Stimulated activated CD8-positive, alpha-beta memory T cell treated with anti-CD3 and anti-CD28 coated beads, Interleukin-4, amount 100 ng/mL, for 48 hours (primary cell): ENCODE measurements around the gene SLC9A9.
A peak's percentile ranks its signal among the peaks of the same experiment; 100 is the strongest.
"Not testable (repeated sequence)": the region's sequence is repeated elsewhere in the genome, so short reads cannot be mapped to it uniquely, and the experiment has no call there.

Experiments
- DNase-seq: peaks from one replicate; pipeline ENCODE4 v3.0.0-alpha.2; 2020

Gene SLC9A9

GRCh38 chr3:143306407-143306806 is 541.9 kb downstream of the SLC9A9 start:
- DNase-seq = no peak

DNA sequence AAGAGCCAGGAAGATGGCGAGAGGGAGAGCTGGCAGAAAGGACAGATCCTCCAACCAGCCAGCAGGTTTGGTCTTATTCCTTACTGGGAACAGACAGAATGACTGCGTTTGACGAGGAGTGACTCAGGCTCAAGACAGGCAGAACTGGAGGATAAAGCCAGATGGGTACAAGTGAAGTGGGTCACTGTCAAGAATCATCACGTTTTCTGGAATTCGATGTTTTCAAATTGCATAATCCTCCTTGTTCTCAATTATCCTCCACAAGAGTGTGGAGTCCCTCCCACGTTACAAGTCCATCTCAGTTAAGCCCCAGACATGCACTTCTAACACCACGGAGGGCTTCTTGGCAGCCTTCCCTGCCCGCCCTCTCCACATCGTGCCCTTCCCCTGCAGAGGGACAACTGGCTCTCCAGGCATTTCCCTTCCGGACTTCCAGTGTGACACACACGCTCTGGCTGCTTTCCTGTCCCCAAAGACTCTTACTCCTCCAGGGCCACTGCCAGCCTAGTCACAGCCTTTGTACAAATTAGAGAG is 545.6 kb downstream of the SLC9A9 start:
- no peak for DNase-seq

DNA sequence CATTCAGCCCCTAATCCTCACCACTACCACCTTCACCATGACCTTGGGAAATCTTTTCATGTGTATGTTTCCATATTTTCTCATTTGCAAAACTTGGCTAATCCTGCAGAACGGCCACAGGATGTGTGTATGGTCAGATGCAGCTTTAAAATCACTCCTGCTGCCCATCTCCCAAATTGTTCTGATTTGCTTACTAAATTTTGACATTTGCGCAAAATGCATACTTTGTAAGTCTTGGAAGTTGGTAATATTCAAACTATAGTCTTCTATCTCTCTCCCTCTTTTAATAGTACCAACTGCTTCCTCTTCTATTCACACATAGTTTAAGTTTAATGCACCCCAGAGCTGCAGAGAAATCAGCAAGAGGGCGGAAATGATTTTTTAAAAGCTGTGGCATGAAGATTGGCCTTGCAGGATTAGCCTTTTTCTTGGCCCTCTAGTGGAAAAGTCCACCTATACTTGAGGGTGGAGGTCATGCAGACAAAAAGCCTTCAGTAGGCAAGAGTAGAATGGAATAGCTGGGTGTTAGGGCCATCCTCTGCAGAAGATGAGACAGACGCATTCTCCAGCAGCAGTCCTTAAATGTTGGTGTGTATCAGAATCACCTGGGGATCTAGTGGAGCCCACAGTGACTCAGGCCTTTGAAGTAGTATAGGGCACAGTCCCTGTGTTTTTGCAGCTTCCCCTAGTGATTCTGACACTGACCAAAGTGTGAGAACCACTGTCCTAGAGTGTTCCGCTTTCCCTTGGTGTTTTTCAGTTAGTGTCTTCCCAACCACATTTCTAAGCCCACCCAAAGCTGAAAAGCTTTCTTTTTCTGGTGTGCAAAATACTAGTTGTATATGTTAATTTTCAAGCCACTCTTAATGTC is 547.0 kb downstream of the SLC9A9 start:
- no peak for DNase-seq

DNA sequence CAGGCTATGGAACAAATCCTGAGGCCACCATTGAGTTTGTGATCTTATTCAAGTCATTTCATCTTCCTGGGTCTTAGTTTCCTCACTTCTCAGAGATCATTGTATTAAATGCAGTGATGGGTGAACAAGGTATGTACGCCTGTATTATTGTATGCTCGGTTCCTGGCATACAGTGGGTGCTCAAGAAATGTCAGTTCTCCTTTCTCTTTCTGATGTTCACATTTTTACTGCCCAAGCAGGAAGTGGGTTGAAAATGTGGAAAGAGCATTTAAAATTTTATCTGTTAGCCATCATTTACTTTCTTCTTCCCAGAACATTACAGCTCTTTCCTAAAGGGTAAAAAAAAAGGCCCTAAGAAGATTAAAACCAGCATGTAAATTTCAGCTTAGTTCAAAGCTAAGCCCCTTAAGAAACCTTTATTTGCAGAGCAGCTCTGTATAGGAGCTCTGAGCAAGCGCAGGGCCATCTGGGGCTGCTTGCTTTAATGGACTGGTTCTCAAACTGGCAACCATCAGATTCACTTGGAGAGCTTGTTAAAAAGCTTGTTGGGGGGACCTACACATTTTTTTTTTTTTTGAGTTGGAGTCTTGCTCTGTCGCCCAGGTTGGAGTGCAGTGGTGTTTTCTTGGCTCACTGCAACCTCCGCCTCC is 549.3 kb downstream of the SLC9A9 start:
- no peak for DNase-seq

DNA sequence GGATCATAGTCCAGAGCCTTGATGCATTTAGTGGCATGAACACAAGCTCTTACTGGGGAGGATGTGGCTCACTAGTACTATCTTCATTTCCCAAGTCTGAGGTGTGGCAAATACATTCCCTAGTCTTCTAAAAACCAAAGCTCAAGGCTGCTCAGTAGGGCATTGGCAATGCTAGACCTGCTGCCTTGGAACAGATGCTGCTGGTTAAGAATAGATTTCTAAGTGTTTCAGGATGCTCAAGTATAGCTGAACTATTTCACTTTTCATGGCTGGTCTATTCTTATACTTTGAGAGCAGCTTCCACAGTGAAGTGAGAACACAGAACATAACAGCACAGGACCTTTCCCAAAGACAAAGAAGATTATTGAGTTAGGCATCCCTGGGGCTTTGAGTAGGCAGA is 549.9 kb downstream of the SLC9A9 start:
- no peak for DNase-seq

DNA sequence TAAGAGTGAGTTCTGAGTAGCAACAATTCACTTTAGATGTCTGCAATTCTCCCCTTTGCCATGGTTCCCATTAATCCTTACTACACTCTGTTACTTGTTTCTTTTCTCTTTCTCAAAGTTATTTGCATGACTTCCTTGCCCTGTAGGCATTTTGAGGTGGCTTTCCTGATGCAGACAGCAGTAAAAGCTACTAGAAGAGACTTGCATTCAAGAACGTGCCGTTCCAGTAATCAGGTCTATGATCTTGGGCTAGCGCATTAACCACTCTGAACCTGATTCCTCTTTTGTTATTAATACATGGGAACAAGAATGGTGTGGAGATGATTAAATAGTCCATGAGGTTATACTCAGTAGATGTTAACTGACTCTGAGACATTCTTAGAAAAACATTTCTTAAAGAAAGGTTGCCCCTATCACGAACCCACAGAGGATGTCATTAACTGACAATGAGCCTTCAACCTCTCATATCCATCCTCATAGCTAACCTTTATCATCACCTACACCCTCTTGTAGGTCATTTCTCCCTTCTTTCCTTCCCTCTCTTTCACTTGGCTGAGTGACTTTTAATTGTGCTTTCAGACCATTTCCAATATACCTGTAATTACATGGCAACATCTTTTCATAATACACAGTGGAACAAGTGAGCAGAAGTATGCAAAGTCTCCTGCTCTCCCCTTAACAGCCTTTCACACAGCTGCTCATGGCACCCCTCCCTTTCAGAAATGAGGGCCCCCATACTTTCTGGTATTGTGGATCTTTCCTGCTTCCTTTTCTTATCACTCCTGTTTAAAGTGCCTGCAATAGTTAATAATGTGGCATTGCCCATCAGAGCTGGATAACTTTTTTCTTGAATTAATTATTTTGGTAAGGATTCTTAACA is 552.8 kb downstream of the SLC9A9 start:
- no peak for DNase-seq

DNA sequence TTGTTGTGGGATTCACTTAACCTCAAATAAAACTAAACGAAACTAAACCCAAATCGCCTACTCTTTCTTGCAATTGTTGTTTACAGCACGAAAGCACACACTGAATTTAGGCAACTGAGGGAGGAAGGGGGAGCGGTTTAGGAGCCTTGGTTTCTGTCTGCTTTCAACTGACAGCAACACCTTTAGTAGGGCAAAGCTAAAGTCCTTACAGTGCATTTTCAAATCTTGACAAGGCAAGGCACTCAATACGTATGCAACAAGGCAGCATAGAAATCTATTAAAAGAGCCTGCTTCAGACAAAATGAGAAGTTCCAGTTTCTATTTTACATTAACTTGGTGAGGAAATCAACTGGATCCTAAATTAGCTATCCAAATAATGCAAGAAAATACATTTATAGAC is 554.1 kb downstream of the SLC9A9 start:
- no peak for DNase-seq

GRCh38 chr3:143291836-143292447 is 556.3 kb downstream of the SLC9A9 start:
- no peak for DNase-seq

- DNase-seq = no peak
Observed at GRCh38 chr3:143288944-143289343, 559.3 kb downstream of the SLC9A9 start.

GRCh38 chr3:143287403-143287802 is 560.9 kb downstream of the SLC9A9 start:
- DNase-seq = no peak

- DNase-seq = no peak
Observed at GRCh38 chr3:143286392-143287010, 561.8 kb downstream of the SLC9A9 start.

DNA sequence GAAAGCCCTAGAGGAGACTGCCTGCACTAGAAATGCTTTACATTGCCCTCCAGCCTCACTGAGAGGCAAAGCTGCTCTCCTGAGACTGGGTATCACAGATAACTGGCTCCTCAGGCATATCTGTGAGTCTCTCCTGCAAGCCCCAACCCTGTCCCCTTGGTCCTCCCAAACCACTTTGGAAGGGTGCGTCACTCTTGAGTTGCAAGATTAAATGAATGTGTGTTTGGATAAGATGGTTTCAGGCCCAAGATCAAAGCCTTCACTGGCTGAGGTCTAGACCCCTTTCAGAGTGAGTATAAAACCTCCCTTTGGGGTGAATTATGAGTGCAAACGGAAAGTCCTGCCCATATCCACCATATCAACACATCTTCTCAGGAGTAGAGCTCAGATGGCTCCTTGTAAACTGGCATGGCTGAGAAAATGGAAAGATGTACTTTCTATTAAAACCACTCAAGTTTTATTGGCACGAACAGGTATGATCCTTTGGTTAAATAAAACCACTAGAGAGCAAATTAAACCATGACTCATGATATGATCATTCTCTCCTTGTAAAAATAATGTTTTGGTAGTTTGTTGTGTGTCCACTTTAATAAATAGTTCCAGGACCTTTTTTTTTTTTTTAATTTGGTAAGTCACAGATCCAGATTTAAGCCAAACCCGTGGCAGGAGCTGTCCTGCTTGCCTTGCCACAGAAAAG is 564.7 kb downstream of the SLC9A9 start:
- peak; percentile 28 for DNase-seq

GRCh38 chr3:143280984-143281383 is 567.3 kb downstream of the SLC9A9 start:
- DNase-seq = no peak

- DNase-seq = not testable (repeated sequence)
Observed at GRCh38 chr3:143279567-143279966, 568.7 kb downstream of the SLC9A9 start.

- no peak for DNase-seq
Observed at GRCh38 chr3:143278721-143279120, 569.5 kb downstream of the SLC9A9 start.

DNA sequence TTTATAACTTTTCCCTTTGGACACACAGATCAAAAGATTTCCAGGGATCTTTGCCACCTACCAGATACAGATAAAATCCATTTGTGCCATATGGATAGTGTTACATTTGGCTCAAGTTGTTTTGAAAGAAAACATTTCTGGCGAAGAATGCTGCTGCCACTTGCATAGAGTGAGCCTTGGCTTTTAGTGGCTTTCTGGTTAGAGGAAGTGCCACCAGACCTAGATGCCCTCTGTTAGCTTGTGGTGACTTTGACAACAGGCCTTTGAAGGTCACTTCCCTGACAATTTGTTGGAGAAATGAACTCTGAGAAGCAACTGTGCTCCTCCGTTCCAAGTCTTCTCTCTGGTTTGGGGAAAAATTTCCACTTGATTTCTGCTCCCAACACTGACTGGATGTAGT is 570.7 kb downstream of the SLC9A9 start:
- DNase-seq = no peak

DNA sequence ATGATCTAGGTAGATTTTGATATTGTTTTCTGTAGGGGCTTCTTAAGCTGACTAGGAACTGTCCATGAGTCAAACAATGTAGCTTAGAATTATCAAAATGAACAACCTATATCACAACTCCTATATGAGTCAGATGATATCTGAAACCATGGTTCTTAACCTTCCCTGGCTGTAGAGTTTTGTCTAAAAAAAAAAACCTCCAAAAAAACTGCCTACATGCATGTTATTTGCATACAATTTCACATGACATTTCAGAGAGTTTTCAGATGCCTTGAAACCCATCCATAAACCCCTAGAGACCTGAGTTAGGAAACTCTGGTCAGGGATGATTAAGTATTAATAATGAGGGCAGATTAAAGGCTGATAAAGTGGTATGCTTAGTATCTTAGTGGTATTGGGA is 571.7 kb downstream of the SLC9A9 start:
- DNase-seq = no peak

GRCh38 chr3:143273975-143274690 is 574.1 kb downstream of the SLC9A9 start:
- DNase-seq = no peak

DNA sequence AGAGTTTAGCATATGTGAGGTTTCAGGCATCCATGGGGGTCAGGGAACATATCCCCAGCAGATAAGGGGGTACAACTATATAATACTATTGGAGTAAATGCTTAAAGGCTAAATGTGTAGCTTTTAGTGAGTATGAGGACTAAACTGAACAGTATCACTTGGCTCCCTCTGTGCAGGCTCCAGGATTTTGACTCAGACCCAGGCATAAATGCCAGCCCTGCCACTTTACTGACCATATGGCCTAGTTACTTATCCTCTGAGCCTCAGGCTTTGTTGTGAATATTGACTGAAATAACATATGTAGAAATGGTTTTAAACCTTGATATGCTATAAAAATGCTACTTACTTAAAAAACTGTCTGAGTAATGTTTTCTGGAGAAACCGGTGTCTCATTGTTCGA is 577.1 kb downstream of the SLC9A9 start:
- no peak for DNase-seq

DNA sequence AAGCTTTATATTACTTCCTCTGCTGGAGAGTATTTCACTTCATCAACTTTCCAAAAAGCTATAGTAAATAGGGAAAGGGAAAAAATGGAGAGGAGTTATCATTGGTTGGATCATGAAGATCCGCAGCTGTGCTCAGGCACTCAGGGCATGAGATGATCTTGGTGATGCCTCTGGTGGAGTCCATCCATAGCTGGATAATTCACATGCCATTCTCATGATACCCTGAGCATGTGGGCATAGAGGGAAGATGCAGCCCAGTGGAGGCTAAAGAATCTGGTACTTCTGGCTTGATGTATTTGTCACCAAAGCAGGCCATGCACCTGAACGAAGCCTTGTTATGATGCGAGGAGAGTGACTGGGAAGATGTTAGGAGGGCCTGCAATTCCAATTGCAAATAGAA is 578.5 kb downstream of the SLC9A9 start:
- DNase-seq = no peak

- no peak for DNase-seq
Observed at GRCh38 chr3:143267989-143268388, 580.3 kb downstream of the SLC9A9 start.
